Neural progenitor cell (in vitro differentiated cells): ENCODE measurements around the gene CHST5.

Experiments used
- CTCF ChIP-seq: fragments of 200-600 bp; sonication (generic); IDR thresholded peaks from 2 replicates; pipeline ENCODE4 v1.5.1; 2017; ENCODE audit warnings: antibody characterized with exemption, mild to moderate bottlenecking
- EZH2 ChIP-seq: fragments of 200-600 bp; sonication (generic); IDR thresholded peaks from 2 replicates; pipeline ENCODE4 v1.6.1; 2017; ENCODE audit warnings: antibody characterized with exemption, mild to moderate bottlenecking, moderate library complexity
- EZH2phosphoT487 ChIP-seq: fragments of 200-600 bp; sonication (generic); IDR thresholded peaks from 2 replicates; pipeline ENCODE4 v1.6.1; 2017; ENCODE audit warnings: antibody characterized with exemption

DNA sequence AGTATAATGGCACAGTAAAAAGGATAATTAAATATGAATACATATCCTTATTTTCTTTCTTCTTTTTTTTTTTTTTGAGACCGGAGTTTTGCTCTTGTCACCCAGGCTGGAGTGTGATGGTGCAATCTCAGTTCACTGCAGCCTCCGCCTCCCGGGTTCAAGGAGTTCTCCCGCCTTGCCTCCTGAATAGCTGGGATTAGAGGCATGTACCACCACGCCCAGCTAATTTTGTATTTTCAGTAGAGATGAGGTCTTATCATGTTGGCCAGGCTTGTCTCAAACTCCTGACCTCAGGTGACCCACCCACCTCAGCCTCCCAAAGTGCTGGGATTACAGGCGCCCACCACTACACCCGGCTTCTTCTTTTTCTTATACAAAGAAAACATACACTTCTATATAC lies 42.3 kb upstream of the CHST5 start:
- TF ChIP-seq CTCF (no peak), EZH2 (no peak), EZH2phosphoT487 (no peak)
